Naive thymus-derived CD8-positive, alpha-beta T cell (primary cell): Measurements from ENCODE around the gene SUCLA2. TPM values are rescaled to one million over a fixed set of nuclear protein-coding genes. Genes with fewer than 3 reads are reported as not detected.

Source experiments
- ATAC-seq, 2 donors: fragments of 150-1000 bp; cut with Tn5 transposase in 1 of 2; sonication (Bioruptor Pico), chemical (Tn5 transposase) in 1 of 2; 1 replicate in 1 of 2; 2 replicates in 1 of 2; pipeline ENCODE4 v1.10.0; 2021; ENCODE audit warnings: mild to moderate bottlenecking in 2 of 2, moderate library complexity in 2 of 2
- POLR2A ChIA-PET: fragments of 350-600 bp; sonication (Branson Sonifier 250); formaldehyde crosslinking; loops from one replicate; lab custom pipeline; 2021; ENCODE audit warnings: antibody characterized with exemption; lab: Charles Lee
- DNase-seq, 10 donors: peaks; one replicate each; pipeline versions ENCODE4 v3.0.0 to v3.0.0-alpha.2; 2020 to 2022
- H3K27ac Mint-ChIP-seq, 10 donors: one replicate each; pipeline ENCODE4 v1.8.0; 2020 to 2022; ENCODE audit warnings: mild to moderate bottlenecking in 10 of 10, mixed read lengths in 10 of 10, moderate library complexity in 4 of 10, inconsistent platforms in 1 of 10
- H3K27me3 Mint-ChIP-seq, 5 donors: one replicate each; pipeline ENCODE4 v1.8.0; 2021 to 2022; ENCODE audit warnings: mixed read lengths in 5 of 5
- H3K36me3 Mint-ChIP-seq, 3 donors: one replicate each; pipeline ENCODE4 v1.8.0; 2020 to 2022; ENCODE audit warnings: mixed read lengths in 3 of 3, mild to moderate bottlenecking in 2 of 3, inconsistent platforms in 1 of 3
- H3K4me1 Mint-ChIP-seq, 4 donors: one replicate each; pipeline ENCODE4 v1.8.0; 2021 to 2022; ENCODE audit warnings: mixed read lengths in 4 of 4
- H3K4me3 Mint-ChIP-seq, 10 donors: one replicate each; pipeline ENCODE4 v1.8.0; 2020 to 2022; ENCODE audit warnings: mild to moderate bottlenecking in 10 of 10, mixed read lengths in 10 of 10, moderate library complexity in 6 of 10, inconsistent platforms in 1 of 10
- H3K9me3 Mint-ChIP-seq, 9 donors: one replicate each; pipeline ENCODE4 v1.8.0; 2020 to 2022; ENCODE audit warnings: mixed read lengths in 9 of 9, mild to moderate bottlenecking in 3 of 9, inconsistent platforms in 1 of 9, moderate library complexity in 1 of 9
- polyA plus RNA-seq, 3 donors: library from polyadenylated mRNA; unstranded; fragments of 300-500 nt; fragmentation: Illumina TruSeq; gene quantifications; one replicate each; pipeline ENCODE4 v1.2.3, GENCODE V29; 2021
- total RNA-seq, 8 experiments: library from RNA in 2 of 8; stranded (reverse) in 2 of 8; gene quantifications; one replicate each; pipeline ENCODE4 v1.2.3 and lab custom pipeline; 2021 to 2026

SUCLA2 gene
- total and polyA plus RNA-seq, 5 experiments from 2014 or later = 14.5 to 33.4 (median 31.8) TPM

DNA sequence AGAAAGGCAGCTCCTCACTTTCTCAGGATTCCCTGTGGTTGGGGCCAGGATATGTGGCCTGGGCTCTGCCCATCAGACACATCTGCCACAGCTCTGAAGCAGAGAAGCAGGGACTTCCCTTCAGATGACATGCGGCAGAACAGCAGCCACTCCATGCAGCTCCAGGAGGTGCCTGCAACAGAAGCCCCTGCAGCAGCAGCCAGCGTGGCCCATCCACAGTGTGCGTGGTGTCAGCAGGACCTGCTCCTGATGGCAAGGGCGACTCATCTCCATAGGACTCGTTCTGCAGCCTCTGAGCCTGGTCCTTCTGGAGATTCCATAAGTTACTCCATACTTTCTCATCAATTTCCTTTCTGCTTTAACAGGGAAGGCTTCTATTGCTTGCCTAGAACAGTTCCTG lies 105.0 kb downstream of the SUCLA2 start:
- Mint-ChIP-seq H3K27me3 (no peaks in the 10 kb centered on the region), H3K4me1 (peaks cover 0 to 2% (median 0%) of the 10 kb centered on the region in 4 donors), H3K4me3 (no peak overlapping the region), H3K27ac (no peak overlapping the region), H3K9me3 (peaks cover 0 to 4% (median 0%) of the 10 kb centered on the region in 9 donors), H3K36me3 (peaks cover 5 to 24% (median 11%) of the 10 kb centered on the region in 3 donors)
- ATAC-seq (no peak), DNase-seq (no peak)
- POLR2A ChIA-PET = no interaction called here

DNA sequence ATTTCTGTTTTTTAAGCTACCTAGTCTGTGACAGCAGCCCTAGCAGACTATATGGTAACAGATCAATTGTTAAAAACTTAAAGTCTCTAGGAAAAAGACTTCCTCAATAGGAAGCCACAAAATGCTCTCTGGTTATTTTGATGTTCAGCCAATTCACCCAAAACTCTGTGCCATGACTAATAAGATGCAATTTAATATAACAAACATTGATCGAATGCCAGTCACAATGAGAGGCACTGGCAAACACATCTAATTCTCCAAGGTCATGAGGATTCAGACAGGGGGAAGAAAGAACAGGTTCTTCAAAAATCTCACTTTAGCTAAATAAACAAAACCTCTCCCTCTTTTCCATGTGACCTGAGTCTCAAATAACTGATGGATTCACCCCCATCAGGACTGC lies 107.5 kb downstream of the SUCLA2 start:
- peak overlapping the region in 1 of 10 donors; percentile 4 for H3K27ac Mint-ChIP-seq
- no peak for ATAC-seq
- peaks cover 2 to 14% (median 10%) of the 10 kb centered on the region in 4 donors for H3K4me1 Mint-ChIP-seq
- no peak overlapping the region for H3K4me3 Mint-ChIP-seq
- POLR2A ChIA-PET = no interaction called here
- no peaks in the 10 kb centered on the region for H3K9me3 Mint-ChIP-seq
- DNase-seq = no peak
- H3K27me3 Mint-ChIP-seq = no peaks in the 10 kb centered on the region
- peaks cover 0 to 10% (median 4%) of the 10 kb centered on the region in 3 donors for H3K36me3 Mint-ChIP-seq

Other genes with a start within 250 kb of the SUCLA2 start
- gene NUDT15, start 36.5 kb upstream of the SUCLA2 start, total RNA-seq = 1 to 10 TPM; 4.9 to 5.6 TPM
- gene NUDT15, start 36.5 kb upstream of the SUCLA2 start, polyA plus RNA-seq = 1 to 10 TPM; 7.0 to 8.5 (median 7.3) TPM
- 10 to 100 TPM; 47.1 to 55.6 TPM for gene MED4, start 93.8 kb upstream of the SUCLA2 start, total RNA-seq
- gene MED4, start 93.8 kb upstream of the SUCLA2 start, polyA plus RNA-seq = 10 to 100 TPM; 88.9 to 91.9 (median 90.1) TPM
- gene ITM2B, start 231.9 kb upstream of the SUCLA2 start, total RNA-seq = 100 to 1,000 TPM; 733 to 793 TPM
- gene ITM2B, start 231.9 kb upstream of the SUCLA2 start, polyA plus RNA-seq = 1,000 to 10,000 TPM; 1,063 to 1,292 (median 1,234) TPM